Stromal cell of bone marrow (primary cell): ENCODE measurements around the gene ANO4.
A peak's percentile ranks its signal among the peaks of the same experiment; 100 is the strongest.
"Not testable (repeated sequence)": the region's sequence is repeated elsewhere in the genome, so short reads cannot be mapped to it uniquely, and the experiment has no call there.

Source experiments
- DNase-seq: peaks from one replicate; pipeline ENCODE4 v3.0.0-alpha.2; 2012; ENCODE audit warnings: low read depth

The ANO4 gene

DNA sequence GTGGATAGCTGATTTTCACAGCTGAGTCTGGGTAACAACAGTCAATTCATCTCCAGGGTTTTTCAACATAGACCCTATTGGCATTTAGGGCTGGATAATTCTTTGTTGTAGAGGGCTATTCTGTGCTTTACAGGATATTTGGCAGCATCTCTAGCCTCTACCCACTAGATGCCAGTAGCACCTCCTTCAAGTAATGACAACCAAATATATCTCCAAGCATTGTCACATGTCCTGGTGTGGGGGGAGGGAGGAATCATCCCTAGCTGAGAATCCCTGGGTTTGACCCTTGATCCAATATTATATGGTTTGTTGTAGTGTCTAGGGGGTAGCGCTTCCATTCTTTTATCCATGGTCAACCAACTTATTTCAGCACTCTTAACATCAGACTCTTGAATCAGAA, 157.2 kb downstream of the ANO4 start:
- no peak for DNase-seq

DNA sequence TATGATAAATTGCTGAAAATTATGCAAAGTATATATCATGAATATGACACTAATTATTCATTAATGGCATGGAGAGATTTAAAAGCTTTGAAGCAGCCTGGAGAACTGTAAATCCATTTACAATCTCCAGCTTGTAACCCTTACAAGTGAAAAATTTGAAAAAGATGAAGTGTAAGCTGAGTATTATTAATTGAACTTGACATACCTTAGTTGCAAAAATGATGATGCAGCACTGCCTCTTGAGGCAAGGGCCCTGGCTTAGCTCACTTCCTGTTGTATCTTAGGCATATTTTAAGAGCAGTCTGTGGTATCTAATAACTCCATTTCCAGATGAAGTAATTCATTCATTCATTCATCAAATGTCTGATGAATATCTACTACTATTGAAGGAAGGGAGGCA, 158.6 kb downstream of the ANO4 start:
- no peak for DNase-seq

DNA sequence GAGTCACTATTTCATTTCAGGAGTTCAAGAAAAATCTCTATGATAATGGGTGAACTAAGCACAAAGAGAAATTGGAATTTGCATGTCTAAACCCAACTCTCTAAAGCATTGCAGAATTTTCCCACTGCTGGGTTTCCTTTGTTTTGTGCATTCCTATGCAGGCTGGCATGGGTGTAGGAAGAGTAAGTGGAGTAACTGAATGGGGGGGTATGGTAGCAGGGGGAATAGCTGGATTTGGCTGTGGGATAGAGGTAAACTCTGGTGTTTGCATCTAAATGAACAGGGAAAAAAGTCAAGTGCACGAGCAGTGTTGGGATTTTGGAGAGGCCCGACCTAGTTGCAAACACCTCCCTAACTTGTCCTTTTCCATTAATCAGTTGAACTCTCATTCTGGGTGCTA, 159.1 kb downstream of the ANO4 start:
- no peak for DNase-seq

DNA sequence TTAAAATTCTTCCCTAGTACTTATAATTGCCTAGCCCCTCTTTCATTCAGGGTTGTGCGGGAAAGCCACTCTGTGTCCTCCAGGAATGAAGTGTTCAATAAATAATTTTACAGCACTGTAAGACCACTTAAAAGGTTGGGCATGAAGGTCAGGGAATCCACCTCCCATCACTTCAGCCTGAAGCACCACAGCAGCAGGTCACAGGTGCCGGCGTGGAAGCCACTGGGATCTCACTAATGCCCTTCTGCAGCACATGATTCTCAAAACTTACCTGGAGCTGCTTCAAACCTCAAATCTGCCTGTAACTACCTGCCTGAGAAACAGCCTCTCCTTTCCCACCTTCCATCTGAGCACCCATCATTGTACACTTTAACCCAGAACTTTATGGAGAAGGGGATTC, 159.5 kb downstream of the ANO4 start:
- no peak for DNase-seq

DNA sequence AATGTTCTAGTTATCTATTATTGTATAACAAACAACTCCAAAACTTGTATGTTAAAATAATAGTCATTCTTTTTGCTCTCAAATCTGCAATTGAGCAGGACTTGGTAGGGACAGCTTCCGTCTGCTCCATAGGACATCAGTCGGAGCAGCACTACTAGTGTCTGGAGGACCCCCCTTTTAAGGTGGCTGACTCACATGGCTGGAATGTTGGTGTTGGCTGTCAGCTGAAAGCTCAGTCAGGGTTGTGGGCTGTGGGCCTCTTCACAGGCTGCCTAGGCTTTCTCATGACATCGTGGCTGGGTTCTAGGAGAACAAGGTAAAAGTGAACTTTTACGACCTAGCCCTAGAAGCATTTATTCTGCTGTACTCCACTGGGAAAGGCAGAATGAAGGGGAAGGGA, 160.6 kb downstream of the ANO4 start:
- DNase-seq: no peak

DNA sequence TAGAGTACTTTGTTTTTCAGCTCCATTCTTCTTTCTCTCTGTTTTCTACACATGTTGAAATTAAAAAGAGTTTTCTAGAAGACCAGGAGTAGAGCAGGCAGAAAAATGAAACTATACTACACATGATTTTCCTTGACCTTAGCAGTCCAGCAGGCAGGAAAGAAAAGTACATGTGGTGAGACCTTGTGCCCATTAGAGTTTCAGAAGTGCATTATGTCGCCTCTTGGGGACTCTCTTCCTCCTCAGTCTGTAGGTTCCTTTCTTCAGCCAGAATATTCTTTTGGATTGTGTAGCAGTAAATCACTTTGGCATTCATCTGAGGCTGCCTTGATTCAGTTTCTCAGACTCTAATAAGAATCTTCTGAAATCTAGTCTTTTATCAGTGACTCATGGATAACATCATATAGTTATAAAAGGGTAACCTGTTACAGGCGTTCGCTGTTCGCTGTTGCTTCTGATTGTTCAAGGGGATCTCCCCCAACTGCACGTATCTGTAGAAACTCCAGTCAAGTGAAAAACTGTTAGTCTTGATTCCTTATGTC, 161.8 kb downstream of the ANO4 start:
- no peak for DNase-seq

DNA sequence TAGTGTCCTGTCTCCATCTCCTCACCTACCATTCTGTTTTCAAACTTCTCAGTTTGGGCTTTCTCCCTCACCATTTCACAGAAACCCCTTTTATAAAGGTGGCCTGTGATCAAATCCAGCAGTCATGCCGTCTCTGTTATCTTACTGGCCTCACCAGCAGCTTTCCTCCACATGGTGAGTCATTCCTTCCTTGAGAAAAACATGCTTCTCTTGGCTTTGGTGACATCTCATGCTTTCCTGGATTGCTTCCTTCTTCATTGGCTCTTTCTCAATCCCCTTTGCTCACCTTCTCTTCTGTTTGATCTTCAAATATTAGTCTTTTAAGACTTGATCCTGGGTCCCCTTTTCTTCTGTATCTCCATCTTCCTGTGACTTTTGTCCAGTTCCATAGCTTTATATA, 164.9 kb downstream of the ANO4 start:
- peak; percentile 53 for DNase-seq

DNA sequence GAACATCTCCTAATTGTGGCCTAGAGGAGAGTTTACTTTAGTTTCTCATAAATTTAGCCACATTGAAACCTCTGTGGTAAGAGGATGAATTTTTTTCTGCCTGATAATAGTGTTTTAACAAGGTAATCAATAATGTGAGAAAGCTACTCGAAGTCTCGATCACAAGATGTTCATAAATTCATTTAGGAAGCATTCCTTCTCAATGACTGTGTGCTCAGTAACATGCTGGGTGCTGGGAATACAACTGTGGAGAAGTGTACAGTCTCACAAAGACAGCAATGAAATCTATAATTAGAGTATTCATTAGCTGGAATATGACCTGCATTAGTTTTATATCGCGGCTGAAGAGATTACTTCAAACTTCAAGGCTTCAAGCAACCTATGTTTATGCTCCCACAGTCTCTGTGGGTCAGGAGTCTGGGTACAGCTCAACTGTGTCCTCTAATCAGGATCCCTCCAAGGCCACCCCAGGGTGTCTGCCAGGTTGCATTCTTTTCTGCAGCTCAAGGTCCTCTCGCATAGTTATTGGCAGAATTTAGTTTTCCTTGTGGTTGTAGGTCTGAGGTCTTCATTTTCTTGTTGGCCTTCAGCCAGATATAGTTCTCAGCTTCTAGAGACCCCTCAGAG, 167.6 kb downstream of the ANO4 start:
- no peak for DNase-seq

DNA sequence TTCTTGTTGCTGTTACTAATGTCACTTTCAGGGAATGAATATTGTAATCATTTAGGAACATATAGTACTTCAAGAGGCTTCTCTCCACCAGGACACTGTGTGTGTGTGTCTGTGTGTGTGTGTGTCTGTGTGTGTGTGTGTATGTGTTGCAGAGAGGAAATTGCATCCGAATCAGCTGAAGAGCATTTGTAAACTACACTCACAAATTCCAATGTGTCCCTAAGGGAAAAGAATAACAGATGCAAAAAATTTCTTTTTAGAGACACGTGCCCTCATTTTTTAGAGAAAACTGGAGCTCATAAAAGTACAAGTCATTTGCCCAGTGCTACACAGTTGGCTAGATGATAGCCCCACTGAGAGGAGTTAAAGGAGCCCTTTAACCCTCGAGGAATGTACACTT, 168.8 kb downstream of the ANO4 start:
- no peak for DNase-seq

DNA sequence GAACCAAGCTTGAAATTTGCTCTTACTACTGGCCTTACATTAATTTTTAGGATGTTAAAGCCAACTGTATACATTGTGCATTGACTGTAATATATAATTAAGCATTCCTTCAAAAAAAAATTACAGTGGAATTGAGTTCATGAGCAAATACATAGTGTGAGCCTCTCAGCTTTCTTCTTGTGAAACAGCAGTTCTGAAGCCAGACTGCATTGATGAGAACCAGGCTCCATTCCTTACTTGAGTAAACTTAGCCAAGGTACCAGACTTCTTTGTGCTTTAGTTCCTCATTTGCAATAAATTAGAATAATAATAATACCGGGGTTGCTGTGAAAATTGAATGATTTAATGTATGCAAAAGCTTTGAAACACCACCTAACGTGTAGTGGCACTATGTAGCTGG, 169.5 kb downstream of the ANO4 start:
- DNase-seq: no peak

DNA sequence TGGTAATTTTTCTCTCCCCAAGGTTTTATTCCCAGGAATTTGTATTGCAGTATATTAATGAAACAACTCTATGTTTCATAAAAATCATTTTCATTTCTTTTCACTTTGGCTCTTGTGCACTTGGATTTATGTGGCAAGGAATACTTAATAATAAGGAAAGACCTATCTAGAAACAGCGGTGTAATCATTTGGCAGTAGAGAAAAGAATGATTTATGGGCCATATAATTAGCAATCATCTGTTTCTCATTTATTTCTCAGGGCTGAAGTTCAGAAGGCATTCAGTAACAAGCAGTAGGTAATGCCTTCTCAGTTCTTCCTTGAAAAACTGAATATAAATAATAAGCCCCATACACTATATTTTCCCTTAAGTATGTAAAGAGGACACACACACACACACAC, 172.6 kb downstream of the ANO4 start:
- DNase-seq: no peak

DNA sequence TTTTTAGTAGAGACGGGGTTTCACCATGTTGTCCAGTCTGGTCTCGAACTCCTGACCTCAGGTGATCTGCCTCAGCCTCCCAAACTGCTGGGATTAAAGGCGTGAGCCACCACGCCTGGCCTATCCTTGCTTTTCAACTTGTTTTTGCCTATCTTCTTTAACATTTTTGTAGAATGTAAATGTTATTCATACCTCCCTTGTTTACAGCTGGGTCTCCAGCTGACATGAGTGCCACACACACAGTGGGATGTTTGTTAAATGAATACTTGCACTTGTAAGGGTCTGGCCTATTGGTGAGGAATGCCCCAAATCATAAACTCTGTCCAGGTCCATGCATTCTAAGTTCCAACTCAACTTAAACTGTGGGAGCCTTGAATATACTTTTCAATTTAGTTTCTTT, 176.3 kb downstream of the ANO4 start:
- no peak for DNase-seq

DNA sequence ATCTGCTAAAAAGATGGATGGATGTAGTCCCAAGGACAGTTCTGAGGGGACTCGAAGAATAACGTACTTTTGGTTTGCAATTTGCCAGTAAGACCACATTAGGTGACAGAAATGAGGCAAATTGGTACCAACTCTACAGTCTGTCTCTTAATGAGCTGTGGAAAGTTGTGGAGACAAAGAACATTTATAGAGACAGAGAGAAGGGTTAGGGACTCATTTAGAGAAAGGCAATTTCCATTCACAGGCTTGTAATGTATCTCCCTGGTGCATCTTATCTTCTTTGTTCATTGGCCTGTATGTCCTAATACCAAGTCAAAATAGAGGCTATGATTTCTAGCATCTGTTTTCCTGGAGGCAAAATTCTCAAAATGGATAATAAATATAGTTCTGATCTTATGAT, 177.5 kb downstream of the ANO4 start:
- no peak for DNase-seq

DNA sequence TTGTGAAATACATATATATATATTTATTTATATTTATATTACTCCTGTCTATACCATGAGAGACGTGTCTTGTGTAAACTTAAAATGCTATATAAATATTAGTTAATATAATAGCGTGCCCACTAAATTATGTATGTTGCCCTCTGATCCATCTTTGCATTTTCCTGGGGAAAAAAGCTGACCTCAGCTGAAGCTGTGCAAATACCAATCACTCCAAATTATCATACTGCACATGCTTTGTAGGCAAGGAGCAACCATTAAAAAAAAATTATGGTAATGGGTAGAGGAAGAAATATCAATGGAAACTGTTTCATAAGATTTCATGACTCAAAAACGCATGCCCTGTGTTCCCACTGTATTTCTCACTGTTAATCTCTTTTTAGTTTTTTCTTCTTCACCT, 179.8 kb downstream of the ANO4 start:
- no peak for DNase-seq

DNA sequence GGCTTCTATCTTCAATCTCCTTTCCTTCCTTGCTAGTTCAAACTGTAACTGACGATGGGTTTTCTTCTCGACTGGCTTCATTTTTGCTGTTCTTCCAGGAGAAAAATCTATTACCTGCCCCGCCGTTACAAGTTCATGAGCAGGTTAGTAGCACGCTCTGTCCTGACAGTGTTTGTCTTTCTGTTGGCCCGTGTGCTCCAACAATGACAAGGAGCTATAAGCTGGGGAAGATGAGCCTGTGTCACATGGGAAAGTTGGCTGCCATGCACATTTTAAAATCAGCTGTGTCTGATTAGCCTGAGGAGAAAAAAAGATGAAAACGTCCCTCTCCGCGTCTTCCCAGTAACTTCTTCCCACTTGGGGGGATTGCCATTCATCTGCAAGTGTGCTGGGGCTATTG, 180.2 kb downstream of the ANO4 start:
- DNase-seq: no peak

DNA sequence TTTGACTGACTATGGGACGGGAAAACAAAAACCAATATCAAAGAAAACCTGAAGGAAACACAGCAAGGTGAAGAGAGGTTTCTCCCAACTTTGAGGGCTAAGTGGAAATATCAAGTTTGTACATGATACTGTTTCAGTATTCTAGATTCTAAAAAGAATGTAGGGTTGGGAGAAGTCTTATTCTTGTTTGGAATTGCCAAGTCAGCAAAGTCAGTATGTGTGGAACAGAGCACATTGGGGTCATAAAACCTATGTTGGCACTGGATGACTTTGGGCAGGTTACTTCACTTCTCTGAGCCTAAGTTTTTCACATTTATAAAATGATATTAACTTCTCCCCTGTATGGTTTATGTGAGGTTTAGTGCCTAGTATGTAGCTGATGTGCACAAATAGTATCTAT, 182.2 kb downstream of the ANO4 start:
- no peak for DNase-seq

DNA sequence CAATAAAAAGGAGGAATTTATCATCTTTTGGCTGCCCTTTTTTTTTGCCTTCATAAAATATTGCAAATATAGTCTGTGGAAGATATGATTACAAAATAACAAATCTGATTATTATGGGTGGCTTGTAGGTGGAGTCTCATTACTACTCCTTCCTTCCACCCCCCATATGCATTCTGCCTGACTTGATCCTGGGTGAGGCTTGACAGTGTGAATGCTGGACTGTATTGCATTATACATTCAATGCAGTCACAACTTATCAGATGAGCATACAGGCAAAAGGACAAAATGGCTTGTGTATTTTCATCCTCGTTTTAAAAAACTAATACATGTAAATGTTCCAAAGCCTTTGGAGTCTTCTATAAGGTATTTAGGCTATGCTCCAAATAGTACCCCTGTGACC, 186.3 kb downstream of the ANO4 start:
- DNase-seq: no peak

DNA sequence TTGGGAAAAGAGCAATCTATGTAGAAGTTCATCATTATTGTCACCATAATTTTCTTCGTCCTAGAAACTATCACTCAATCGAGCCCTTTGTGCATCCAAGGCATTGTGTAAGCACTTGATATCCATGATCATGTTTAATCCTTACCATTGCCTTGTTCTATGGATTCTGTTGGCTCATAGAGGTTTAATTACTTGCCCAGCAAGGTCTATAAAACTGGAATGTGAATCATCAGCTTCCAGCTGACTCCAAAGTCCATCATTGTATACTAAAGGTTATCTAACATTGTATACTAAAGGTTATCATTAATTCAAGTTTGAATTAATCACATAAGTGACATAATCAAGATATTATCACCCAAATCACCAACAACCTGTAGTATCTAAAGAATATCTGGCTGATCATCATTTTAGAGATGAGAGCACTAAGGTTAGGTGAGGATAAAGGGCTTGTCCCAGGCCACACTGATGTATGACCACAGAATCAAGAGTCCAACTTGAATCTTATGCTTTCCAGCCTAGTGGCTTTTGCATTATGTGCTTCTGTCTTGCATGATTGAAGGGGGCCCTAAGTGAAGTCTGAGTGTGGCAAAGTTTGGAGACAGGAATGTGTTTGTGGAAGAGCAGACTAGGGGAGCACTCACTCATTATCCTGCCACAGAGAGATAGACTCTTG, 188.1 kb downstream of the ANO4 start:
- no peak for DNase-seq

DNA sequence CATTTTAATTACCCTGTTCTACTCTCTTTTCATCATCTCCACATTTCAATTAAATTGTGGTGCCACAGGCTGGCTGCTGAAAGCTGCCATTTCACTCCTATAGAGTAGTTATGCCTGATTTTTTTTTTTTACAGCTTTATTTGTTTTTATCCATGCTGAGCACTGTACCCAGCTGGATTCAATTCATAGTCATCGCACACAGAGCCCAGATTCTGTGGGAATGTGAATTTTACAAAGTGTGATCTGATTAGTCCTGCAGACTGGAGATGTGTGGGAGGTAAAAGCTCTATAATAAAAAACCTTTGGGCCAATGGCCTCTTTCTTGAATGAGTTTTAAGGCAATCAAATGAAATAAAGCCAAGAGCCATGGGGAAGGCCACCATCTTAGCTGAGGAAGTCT, 190.2 kb downstream of the ANO4 start:
- DNase-seq: no peak

DNA sequence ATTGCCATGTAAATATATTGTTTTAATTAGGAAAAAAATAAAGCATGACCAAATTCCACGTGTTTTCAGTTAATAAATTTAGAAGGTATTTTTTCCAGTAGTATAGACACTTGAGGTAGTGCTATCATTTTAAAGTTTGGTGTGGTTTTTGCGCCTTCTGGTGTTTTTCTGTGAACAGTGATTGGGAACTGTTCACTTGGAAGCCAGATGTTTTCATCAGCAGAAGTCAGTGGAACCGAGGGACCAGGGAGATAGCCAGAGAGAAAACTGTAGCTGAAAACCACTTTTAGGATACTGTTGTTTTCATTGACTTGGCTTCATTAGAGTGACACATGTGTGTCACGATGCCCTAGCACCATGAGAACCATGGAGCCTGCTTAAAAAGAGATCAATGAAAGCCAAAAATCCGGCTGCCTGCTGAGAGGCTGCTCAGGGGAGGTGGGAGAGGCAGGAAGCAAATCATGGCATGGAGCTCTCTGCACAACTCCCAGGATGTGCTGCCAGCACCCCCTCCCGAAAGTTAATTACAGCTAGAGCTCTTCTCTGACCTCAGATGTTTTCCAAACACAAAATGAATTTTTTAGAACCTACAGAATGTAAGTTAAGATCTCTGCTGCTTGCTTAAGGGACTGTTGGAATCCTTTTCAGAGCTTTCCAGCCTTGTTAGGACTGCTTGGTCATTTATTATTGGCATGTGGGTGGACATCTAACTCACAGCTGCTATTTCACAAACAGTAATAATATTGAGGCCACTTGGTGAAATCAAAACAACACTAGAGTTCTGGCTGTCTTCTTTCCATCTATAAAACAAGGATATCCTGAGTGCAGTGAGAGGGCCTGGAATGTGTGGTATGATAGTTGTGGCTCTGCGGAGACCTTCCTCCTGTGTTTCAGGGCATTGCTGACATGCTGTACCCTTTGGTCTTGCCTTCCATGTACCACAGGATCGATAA, 192.3 kb downstream of the ANO4 start:
- peak; percentile 9 for DNase-seq

DNA sequence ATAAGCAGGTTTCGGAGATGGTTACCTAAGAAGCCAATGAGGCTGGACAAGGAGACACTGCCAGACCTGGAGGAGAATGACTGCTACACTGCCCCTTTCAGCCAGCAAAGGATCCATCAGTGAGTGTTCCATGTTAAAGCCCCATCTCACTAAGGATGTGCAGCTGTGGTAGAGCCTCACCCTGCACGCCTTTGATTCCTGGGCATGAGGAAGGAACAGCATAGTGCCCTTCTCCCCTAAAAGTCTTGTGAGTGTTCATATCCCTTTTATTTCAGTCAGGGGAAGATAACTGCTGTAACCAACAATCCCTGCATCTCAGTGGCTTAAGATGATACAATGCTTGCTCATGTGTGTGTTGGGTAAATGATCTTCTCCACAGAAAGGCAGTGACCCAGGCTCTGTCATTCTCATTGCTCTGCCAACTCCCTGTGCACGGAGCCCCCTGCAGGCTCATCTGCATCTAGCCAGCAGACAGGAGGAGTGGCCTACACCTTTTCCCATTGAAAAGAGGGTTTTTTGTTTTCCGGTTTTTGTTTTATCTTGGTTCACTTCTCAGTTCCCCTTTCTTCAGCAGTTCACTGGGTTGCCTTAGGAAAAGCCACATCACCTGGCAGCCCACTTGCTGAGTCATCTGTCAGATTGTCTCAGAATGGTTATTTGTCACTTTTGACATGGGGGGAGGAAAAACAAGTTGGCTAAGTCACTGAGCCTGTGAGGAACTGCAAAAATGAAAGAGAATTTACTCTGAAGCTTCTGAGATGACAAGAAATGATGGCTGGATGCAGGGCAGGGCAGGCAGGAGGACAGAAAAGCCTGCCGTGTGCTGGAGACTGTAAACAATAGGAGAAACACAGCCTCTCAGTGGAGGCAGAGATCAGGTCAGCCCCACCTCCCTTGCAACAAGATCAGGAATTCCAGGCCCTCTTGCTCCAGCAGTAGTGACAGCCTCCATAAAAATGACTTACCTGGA, 193.3 kb downstream of the ANO4 start:
- peak; percentile 20 for DNase-seq

DNA sequence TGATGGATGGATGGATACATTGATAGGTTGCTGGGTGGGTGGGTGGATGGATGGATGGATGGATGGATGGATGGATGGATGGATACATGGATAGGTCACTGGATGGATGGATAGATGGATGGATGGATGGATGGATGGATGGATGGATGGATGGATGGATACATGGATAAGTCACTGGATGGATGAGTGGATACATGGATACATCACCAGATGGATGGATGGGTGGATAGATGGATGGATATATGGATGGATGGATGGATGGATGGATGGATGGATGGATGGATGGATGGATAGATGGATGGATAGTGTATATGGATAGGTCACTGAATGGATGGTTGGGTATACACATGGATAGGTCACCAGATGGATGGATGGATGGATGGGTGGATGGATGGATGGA, 194.9 kb downstream of the ANO4 start:
- DNase-seq: not testable (repeated sequence)
